AG09319 (cell line): ENCODE measurements around the gene CCDC137.

Source experiments
- DNase-seq: peaks from one replicate; pipeline ENCODE4 v3.0.0-alpha.2; 2010; ENCODE audit warnings: low read depth; ENCODE audit errors: extremely low read depth
- TF ChIP-seq, protein P1 (sequence below): IDR thresholded peaks from 2 replicates; pipeline ENCODE4 v1.5.1; 2011; ENCODE audit warnings: low read depth, mild to moderate bottlenecking, inconsistent platforms, low read length, moderate library complexity

CCDC137 gene

DNA sequence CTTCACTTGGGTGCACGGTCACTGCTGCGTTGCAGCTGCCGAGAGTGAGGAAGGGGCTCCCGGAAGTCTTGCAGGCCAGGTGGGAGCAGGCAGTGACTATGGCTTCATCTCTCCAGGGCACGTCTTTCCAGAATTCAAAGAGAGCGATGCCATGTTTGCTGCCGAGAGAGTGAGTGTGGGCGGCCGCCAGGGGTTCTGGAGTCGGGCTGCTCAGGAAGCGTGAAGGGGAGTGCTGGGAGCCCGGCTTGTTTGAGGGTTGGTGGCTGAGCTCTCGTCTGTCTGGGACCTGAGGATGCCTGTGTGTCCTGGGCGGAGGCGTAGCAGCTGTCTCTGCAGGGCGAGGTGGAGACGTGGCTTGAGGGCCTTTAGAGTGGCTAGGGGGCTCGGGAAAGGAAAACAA is 23.5 kb downstream of the CCDC137 start:
- TF ChIP-seq, protein P1, sequence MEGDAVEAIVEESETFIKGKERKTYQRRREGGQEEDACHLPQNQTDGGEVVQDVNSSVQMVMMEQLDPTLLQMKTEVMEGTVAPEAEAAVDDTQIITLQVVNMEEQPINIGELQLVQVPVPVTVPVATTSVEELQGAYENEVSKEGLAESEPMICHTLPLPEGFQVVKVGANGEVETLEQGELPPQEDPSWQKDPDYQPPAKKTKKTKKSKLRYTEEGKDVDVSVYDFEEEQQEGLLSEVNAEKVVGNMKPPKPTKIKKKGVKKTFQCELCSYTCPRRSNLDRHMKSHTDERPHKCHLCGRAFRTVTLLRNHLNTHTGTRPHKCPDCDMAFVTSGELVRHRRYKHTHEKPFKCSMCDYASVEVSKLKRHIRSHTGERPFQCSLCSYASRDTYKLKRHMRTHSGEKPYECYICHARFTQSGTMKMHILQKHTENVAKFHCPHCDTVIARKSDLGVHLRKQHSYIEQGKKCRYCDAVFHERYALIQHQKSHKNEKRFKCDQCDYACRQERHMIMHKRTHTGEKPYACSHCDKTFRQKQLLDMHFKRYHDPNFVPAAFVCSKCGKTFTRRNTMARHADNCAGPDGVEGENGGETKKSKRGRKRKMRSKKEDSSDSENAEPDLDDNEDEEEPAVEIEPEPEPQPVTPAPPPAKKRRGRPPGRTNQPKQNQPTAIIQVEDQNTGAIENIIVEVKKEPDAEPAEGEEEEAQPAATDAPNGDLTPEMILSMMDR = no peak
- no peak for DNase-seq

DNA sequence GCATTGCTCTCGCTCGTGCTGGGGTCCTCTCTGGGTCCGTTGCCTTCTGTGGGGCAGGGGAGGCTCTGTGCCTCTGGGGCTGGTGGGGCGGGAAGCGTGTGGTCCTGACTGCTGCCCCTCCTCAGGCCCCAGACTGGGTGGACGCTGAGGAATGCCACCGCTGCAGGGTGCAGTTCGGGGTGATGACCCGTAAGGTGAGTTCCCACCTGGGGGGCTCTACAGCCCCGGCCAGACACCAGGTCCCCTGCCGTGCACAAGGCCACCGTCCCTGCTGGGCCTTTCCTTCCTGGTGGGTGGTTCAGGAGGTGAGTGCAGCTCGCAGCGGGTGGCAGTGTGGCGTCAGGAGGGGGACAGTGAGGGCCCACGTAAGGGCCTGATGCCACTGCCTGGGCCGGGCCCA is 24.0 kb downstream of the CCDC137 start:
- no peak for DNase-seq
- TF ChIP-seq, protein P1 = no peak

DNA sequence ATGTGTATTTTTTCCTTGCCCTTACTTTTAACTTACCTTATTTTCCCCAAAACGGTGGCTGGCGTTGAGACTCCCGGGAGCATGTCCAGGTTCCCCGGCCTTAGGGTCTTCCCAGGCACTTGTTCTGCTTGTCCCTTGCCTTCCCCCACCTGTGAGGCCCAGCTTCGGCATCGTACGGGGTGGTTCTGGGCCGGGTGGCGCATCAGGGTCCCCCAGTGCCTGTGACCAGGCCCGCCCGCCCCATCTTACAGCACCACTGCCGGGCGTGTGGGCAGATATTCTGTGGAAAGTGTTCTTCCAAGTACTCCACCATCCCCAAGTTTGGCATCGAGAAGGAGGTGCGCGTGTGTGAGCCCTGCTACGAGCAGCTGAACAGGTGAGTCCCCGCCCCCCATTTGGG is 24.7 kb downstream of the CCDC137 start:
- DNase-seq = no peak
- TF ChIP-seq, protein P1 = no peak

DNA sequence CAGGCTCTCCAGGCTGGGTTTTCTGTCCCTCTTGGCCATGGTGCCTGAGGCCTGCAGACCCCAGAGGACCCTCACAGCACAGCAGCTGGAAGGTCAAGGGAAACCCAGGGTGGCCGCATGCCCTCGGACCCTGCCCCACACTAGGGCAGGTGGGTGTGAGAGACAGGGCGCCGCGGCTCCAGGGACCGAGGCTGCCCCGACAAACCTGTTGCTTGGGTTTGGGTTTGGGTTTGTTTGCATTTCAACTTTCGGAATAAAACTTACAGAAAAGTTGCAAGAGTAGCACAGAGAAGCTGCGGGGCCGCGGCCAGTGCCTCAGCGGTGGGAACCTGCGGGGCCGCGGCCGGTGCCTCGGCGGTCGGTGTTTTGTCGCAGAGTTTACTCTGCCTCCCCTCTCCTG is 25.1 kb downstream of the CCDC137 start:
- TF ChIP-seq, protein P1 = no peak
- no peak for DNase-seq

DNA sequence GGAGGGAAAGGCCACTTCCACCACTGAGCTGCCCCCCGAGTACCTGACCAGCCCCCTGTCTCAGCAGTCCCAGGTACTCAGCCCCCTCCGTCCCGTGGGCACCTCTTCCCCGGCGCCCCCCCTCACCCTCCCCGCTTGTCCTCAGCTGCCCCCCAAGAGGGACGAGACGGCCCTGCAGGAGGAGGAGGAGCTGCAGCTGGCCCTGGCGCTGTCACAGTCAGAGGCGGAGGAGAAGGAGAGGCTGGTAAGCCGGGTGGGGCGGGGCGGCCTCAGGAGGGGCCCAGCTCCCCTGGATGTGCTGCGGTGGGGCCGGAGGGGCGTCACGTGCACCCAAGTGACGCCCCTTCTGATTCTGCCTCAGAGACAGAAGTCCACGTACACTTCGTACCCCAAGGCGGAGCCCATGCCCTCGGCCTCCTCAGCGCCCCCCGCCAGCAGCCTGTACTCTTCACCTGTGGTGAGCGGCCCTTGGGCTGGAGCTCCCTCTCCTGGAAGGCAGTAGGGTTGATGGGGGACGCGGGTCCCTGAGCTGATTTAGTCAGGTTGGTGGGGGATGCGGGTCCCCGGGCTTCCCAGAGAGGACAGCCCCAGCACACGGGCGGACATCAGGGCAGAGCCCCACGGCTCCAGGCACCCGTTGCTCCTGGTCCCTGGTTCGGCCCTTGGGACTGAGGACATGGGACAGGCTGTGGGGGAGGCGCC is 27.1 kb downstream of the CCDC137 start:
- no peak for DNase-seq
- TF ChIP-seq, protein P1 = no peak

DNA sequence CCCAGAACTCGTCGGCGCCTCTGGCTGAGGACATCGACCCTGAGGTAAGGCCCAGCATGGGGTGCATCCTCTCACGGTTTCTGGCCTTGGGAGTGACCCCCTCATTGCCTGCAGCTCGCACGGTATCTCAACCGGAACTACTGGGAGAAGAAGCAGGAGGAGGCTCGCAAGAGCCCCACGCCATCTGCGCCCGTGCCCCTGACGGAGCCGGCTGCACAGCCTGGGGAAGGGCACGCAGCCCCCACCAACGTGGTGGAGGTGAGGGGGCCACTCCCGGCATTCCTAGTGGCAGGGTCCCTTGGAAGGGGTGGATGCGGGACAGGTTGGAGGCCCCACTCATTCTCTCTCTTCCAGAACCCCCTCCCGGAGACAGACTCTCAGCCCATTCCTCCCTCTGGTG is 28.3 kb downstream of the CCDC137 start:
- DNase-seq = no peak
- TF ChIP-seq, protein P1 = no peak

DNA sequence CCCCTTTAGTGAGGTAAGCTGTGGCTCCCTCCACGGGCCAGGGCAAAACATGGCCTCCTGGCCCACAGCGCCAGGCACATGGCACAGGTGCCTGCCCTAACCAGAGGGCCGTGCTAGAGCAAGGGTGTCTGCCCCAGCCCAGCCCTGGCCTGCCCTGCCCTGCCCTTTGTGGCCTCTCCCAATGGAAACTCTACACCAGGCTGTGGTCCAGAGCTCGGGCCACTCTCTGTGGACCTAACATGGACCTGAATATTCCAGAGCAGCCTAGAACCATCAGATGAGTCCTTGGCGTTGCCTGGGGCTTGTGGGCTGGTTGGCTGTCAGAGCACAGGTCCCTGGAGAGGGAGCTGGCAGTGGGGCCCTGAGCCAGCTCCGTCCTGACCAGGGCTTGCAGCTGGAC is 28.7 kb downstream of the CCDC137 start:
- no peak for DNase-seq
- TF ChIP-seq, protein P1 = no peak
